Measurements from ENCODE around the gene EFNA1.

EFNA1 gene

GRCh38 chr1:155176544-155177071 is 48.9 kb downstream of the EFNA1 start:
- DNase-seq: peak; percentile 86

- DNase-seq: no peak
Observed at GRCh38 chr1:155177192-155177917, 49.7 kb downstream of the EFNA1 start.

GRCh38 chr1:155177918-155178281 is 50.2 kb downstream of the EFNA1 start:
- no peak for DNase-seq

GRCh38 chr1:155178441-155179111 is 50.9 kb downstream of the EFNA1 start:
- DNase-seq: no peak

GRCh38 chr1:155179112-155180031 is 51.7 kb downstream of the EFNA1 start:
- DNase-seq: no peak

GRCh38 chr1:155181371-155182051 is 53.8 kb downstream of the EFNA1 start:
- no peak for DNase-seq

GRCh38 chr1:155182052-155182550 is 54.4 kb downstream of the EFNA1 start:
- DNase-seq: no peak

GRCh38 chr1:155183775-155184221 is 56.1 kb downstream of the EFNA1 start:
- no peak for DNase-seq

- DNase-seq: no peak
Observed at GRCh38 chr1:155184351-155184811, 56.7 kb downstream of the EFNA1 start.
